GM12892 (cell line): ENCODE data around the gene C21orf58.

Experiments
- POLR2A ChIP-seq: IDR thresholded peaks from 2 replicates; pipeline ENCODE4 v1.6.1; 2011; ENCODE audit warnings: low read depth, low read length, control low read depth
- POLR2AphosphoS5 ChIP-seq: IDR thresholded peaks from 2 replicates; pipeline ENCODE4 v1.6.1; 2011; ENCODE audit warnings: low read depth, low read length, control low read depth

GRCh38 chr21:46347203-46347550 lies 23.5 kb upstream of the C21orf58 start:
- no peak for TF ChIP-seq POLR2AphosphoS5
- no peak for TF ChIP-seq POLR2A
